Epithelial cell of esophagus (primary cell): ENCODE measurements around the gene ARFGAP1.

Source experiments
- DNase-seq: peaks from one replicate; pipeline ENCODE4 v3.0.0; 2010; ENCODE audit warnings: low read depth
- H3K4me3 ChIP-seq: 2 replicates; pipeline ENCODE4 v1.5.1; 2011; ENCODE audit warnings: mild to moderate bottlenecking, low read length, control low read depth
- CTCF ChIP-seq: IDR thresholded peaks from 2 replicates; pipeline ENCODE4 v1.5.1; 2011; ENCODE audit warnings: low read depth, mild to moderate bottlenecking, low read length, control low read depth, inconsistent platforms; ENCODE audit not compliant: insufficient read depth; ENCODE audit errors: missing control alignments

Gene ARFGAP1

GRCh38 chr20:63317061-63317460 is 44.4 kb downstream of the ARFGAP1 start:
- DNase-seq = no peak
- no peak for TF ChIP-seq CTCF
- no peak overlapping the region for H3K4me3 ChIP-seq

- no peak for DNase-seq
- TF ChIP-seq CTCF = no peak
- no peak overlapping the region for H3K4me3 ChIP-seq
Measured at GRCh38 chr20:63317601-63318291, 45.1 kb downstream of the ARFGAP1 start.

- DNase-seq = no peak
- no peak for TF ChIP-seq CTCF
Measured at GRCh38 chr20:63318391-63319163, 46.0 kb downstream of the ARFGAP1 start.

GRCh38 chr20:63319164-63320040 is 46.8 kb downstream of the ARFGAP1 start:
- DNase-seq = no peak
- TF ChIP-seq CTCF = no peak
- no peak overlapping the region for H3K4me3 ChIP-seq

More at GRCh38 chr20:63318391-63319163, 46.0 kb downstream of the ARFGAP1 start:
- H3K4me3 ChIP-seq = no peak overlapping the region

GRCh38 chr20:63320041-63320511 is 47.5 kb downstream of the ARFGAP1 start:
- TF ChIP-seq CTCF = no peak
- no peak overlapping the region for H3K4me3 ChIP-seq
- no peak for DNase-seq

GRCh38 chr20:63320616-63321147 is 48.1 kb downstream of the ARFGAP1 start:
- TF ChIP-seq CTCF = no peak
- no peak overlapping the region for H3K4me3 ChIP-seq
- DNase-seq = no peak
